ENCODE measurements around the gene ELAC2. TPM values are rescaled to one million over a fixed set of nuclear protein-coding genes. Genes with fewer than 3 reads are reported as not detected.

ELAC2 gene
- total and polyA plus RNA-seq, 2 of the 8 experiments (the other 6 are each of a cell fraction or from before 2014, with no cell fraction given), result 91.6 to 127 TPM

GRCh38 chr17:13027246-13027645 is 9.4 kb upstream of the ELAC2 start:
- no peak overlapping the region for H3K18ac ChIP-seq (ENCODE audit: extremely low read depth, low read length)
- H3K4me3 ChIP-seq (ENCODE audit: extremely low read depth in 1 of 4, insufficient read depth in 2 of 4, low read depth in 3 of 4, low read length in 4 of 4), result no peak overlapping the region
- no peak overlapping the region for H3K23ac ChIP-seq (ENCODE audit: insufficient read length)
- no peak overlapping the region for H4K8ac ChIP-seq (ENCODE audit: extremely low read depth, insufficient read depth, low read length)
- H2BK5ac ChIP-seq (ENCODE audit: low read depth, low read length), result no peak overlapping the region
- H2BK15ac ChIP-seq (ENCODE audit: low read length), result no peak overlapping the region
- H2BK12ac ChIP-seq (ENCODE audit: low read depth, low read length), result no peak overlapping the region
- 89% methylated on average over 5 of the region's 5 CpGs; no CpG with 5 or more reads in 1 of the 2 experiments for WGBS, 2 experiments (ENCODE audit: extremely low coverage in 1 of 2, insufficient coverage in 1 of 2, insufficient read length in 1 of 2, insufficient replicate concordance in 2 of 2, low coverage in 1 of 2, low lambda C conversion rate in 2 of 2, missing lambda C conversion rate in 1 of 2)
- peaks cover 0 to 5% (median 4%) of the 10 kb centered on the region in 4 experiments; a peak in 3 of 7 replicates for H3K4me1 ChIP-seq (replicated peaks in 1 of 4; ENCODE audit: control insufficient read depth in 3 of 4, insufficient read depth in 4 of 4, low read length in 3 of 4)
- no peak overlapping the region for H3K4me2 ChIP-seq (ENCODE audit: insufficient read depth in 1 of 2, low read depth in 2 of 2, low read length in 2 of 2)
- DNase-seq (ENCODE audit: low read depth in 1 of 2, low spot score in 2 of 2), result no peak
- ChIA-PET POLR2A (ENCODE audit: partially characterized antibody) (no interaction called here), CTCF (ENCODE audit: partially characterized antibody) (interaction anchor here (6.2 kb wide), 1 partner anchor 7 kb away, joined by 45 read pairs; the partner anchor contains the start of gene ELAC2)
- no peak for TF ChIP-seq POLR2AphosphoS5 (IDR thresholded peaks at IDR 0.05; ENCODE audit: low read depth, low read length)
- TF ChIP-seq CREB1 (IDR thresholded peaks at IDR 0.05), result no peak
- no peak for TF ChIP-seq JUN (IDR thresholded peaks at IDR 0.05; ENCODE audit: low read depth, low read length)
- no peak for TF ChIP-seq SP1 (IDR thresholded peaks at IDR 0.05; ENCODE audit: low read depth, low read length)
- no peak for TF ChIP-seq BCL11A (IDR thresholded peaks at IDR 0.05; ENCODE audit: low read depth in 2 of 2, low read length in 2 of 2)
- no peak for TF ChIP-seq TBP (IDR thresholded peaks at IDR 0.05; ENCODE audit: low read depth, low read length)
- TF ChIP-seq GABPA (IDR thresholded peaks at IDR 0.05; ENCODE audit: borderline replicate concordance, insufficient read depth, low read length), result no peak
- TF ChIP-seq SAP30 (IDR thresholded peaks at IDR 0.05; ENCODE audit: insufficient read depth, insufficient replicate concordance, low read length), result no peak
- no peak for TF ChIP-seq YY1 (IDR thresholded peaks at IDR 0.05; ENCODE audit: low read depth, low read length)
- TF ChIP-seq SRF (IDR thresholded peaks at IDR 0.05; ENCODE audit: low read depth, low read length), result no peak
- TF ChIP-seq TAF1 (IDR thresholded peaks at IDR 0.05; ENCODE audit: low read depth, low read length), result no peak
- no peak for TF ChIP-seq JUND (IDR thresholded peaks at IDR 0.05; ENCODE audit: low read length)
- TF ChIP-seq, protein P1, sequence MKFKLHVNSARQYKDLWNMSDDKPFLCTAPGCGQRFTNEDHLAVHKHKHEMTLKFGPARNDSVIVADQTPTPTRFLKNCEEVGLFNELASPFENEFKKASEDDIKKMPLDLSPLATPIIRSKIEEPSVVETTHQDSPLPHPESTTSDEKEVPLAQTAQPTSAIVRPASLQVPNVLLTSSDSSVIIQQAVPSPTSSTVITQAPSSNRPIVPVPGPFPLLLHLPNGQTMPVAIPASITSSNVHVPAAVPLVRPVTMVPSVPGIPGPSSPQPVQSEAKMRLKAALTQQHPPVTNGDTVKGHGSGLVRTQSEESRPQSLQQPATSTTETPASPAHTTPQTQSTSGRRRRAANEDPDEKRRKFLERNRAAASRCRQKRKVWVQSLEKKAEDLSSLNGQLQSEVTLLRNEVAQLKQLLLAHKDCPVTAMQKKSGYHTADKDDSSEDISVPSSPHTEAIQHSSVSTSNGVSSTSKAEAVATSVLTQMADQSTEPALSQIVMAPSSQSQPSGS (IDR thresholded peaks at IDR 0.05; ENCODE audit: low read length), result no peak
- H3K9me3 ChIP-seq (ENCODE audit: insufficient read depth in 2 of 2, low read depth in 1 of 2, low read length in 1 of 2), result no peaks in the 10 kb centered on the region
- H3K4ac ChIP-seq (replicated peaks; ENCODE audit: insufficient read length, low read depth, low read length), result no peak overlapping the region
- H3K79me2 ChIP-seq (ENCODE audit: control insufficient read depth in 1 of 2, insufficient read depth in 2 of 2, low read length in 2 of 2), result no peaks in the 10 kb centered on the region
- H2BK120ac ChIP-seq (replicated peaks; ENCODE audit: low read depth, low read length), result no peak overlapping the region
- no peak overlapping the region for H3K14ac ChIP-seq (ENCODE audit: insufficient read length)
- H4K91ac ChIP-seq (replicated peaks; ENCODE audit: insufficient read length, low read length), result no peak overlapping the region
- H3K79me1 ChIP-seq (ENCODE audit: low read depth, low read length), result no peaks in the 10 kb centered on the region
- H3K27me3 ChIP-seq (replicated peaks in 1 of 4; ENCODE audit: control insufficient read depth in 3 of 4, extremely low read depth in 1 of 4, insufficient read depth in 3 of 4, low read length in 3 of 4), result no peaks in the 10 kb centered on the region
- no peak overlapping the region for H3K9ac ChIP-seq (replicated peaks in 1 of 4; ENCODE audit: extremely low read depth in 1 of 4, low read depth in 3 of 4, low read length in 3 of 4)
- no peak for FAIRE-seq
- no peak overlapping the region for H4K5ac ChIP-seq (ENCODE audit: insufficient read length, low read depth, low read length)
- peaks cover 4% of the 10 kb centered on the region; the same call in 1 of the 2 replicates for H3K23me2 ChIP-seq (ENCODE audit: low read depth, low read length)
- no peak overlapping the region for H2AK5ac ChIP-seq (ENCODE audit: low read depth, low read length)
- H2AFZ ChIP-seq (ENCODE audit: low read length), result no peak overlapping the region
- no peak overlapping the region for H3K27ac ChIP-seq (ENCODE audit: low read depth, low read length)
- no peaks in the 10 kb centered on the region for H4K20me1 ChIP-seq (replicated peaks in 1 of 2; ENCODE audit: control insufficient read depth in 1 of 2, insufficient read depth in 2 of 2, low read length in 2 of 2)
- H2BK20ac ChIP-seq (ENCODE audit: low read length), result no peak overlapping the region
- H3K56ac ChIP-seq (replicated peaks; ENCODE audit: insufficient read length, low read depth, low read length), result no peak overlapping the region
- H3K36me3 ChIP-seq (ENCODE audit: control insufficient read depth in 2 of 4, insufficient read depth in 4 of 4, low read length in 3 of 4), result no peaks in the 10 kb centered on the region

Measured in H1 (cell line).